H1 (cell line): ENCODE measurements around the gene PHKG2. TPM values are rescaled to one million over a fixed set of nuclear protein-coding genes. Genes with fewer than 3 reads are reported as not detected.

Experiments
- JUN ChIP-seq: IDR thresholded peaks from 2 replicates; pipeline ENCODE4 v1.6.1; 2011; ENCODE audit warnings: low read depth, mild to moderate bottlenecking, improper control_type of control experiment, low read length
- JUND ChIP-seq: IDR thresholded peaks from 2 replicates; pipeline ENCODE4 v1.6.1; 2011; ENCODE audit warnings: mild to moderate bottlenecking, improper control_type of control experiment, low read length
- KDM1A ChIP-seq: fragments of 200-600, 300-600 bp; sonication (generic); IDR thresholded peaks from 2 replicates; pipeline ENCODE4 v1.7.1; 2016; ENCODE audit warnings: mild to moderate bottlenecking, low read length, borderline replicate concordance
- PHF8 ChIP-seq: fragments of 200-600 bp; sonication (generic); conservative IDR thresholded peaks from 2 replicates; pipeline ENCODE4 v1.7.1; 2012; ENCODE audit warnings: low read depth, mild to moderate bottlenecking, inconsistent platforms, low read length, moderate library complexity
- RBBP5 ChIP-seq: IDR thresholded peaks from 2 replicates; pipeline ENCODE4 v1.7.1; 2012; ENCODE audit warnings: low read depth, mild to moderate bottlenecking, inconsistent platforms, low read length, moderate library complexity, borderline replicate concordance
- RFX5 ChIP-seq: IDR thresholded peaks from 2 replicates; pipeline ENCODE4 v1.6.1; 2011; ENCODE audit warnings: low read depth, low read length, improper control_type of control experiment, borderline replicate concordance
- RNF2 ChIP-seq: fragments of 200-900, 300-1000 bp; sonication (generic); IDR thresholded peaks from 2 replicates; pipeline ENCODE4 v1.7.1; 2016; ENCODE audit warnings: borderline replicate concordance, low read depth, mild to moderate bottlenecking, antibody characterized with exemption, low read length; ENCODE audit not compliant: poor library complexity, severe bottlenecking; ENCODE audit errors: missing control alignments
- RXRA ChIP-seq: IDR thresholded peaks from 2 replicates; pipeline ENCODE4 v1.6.1; 2011; ENCODE audit warnings: low read depth, mild to moderate bottlenecking, low read length, moderate library complexity; ENCODE audit not compliant: insufficient read depth
- SP2 ChIP-seq: IDR thresholded peaks from 2 replicates; pipeline ENCODE4 v1.6.1; 2012; ENCODE audit warnings: mild to moderate bottlenecking, low read length, inconsistent platforms
- TCF12 ChIP-seq: IDR thresholded peaks from 2 replicates; pipeline ENCODE4 v1.6.1; 2011; ENCODE audit warnings: low read depth, mild to moderate bottlenecking, low read length
- polyA plus RNA-seq, 7 experiments: library from polyadenylated mRNA; depleted of rRNA in 3 of 7; stranded (reverse) in 5 of 7; unstranded in 2 of 7; fragments of >200 nt in 5 of 7; fragments of 200-250 nt in 2 of 7; gene quantifications; 1 replicate in 5 of 7; 2 replicates in 1 of 7; 4 replicates in 1 of 7; pipeline versions ENCODE4 v1.2.1 to v1.2.3, GENCODE V29; 2011 to 2013; ENCODE audit warnings: missing spikeins in 2 of 7, mixed read lengths in 2 of 7
- total RNA-seq: library from RNA; stranded (reverse); fragmentation: NEBNext Ultra II Directional; extraction: Animal tissue kit (Norgen Biotek cat#: 25700); gene quantifications from 2 replicates; pipeline ENCODE4 v1.2.1, GENCODE V29; 2021
- TF ChIP-seq, protein P1 (sequence below): IDR thresholded peaks from 2 replicates; pipeline ENCODE4 v1.6.1; 2011; ENCODE audit warnings: low read depth, mild to moderate bottlenecking, low read length; ENCODE audit not compliant: insufficient read depth
- TF ChIP-seq, protein P2 (sequence below): IDR thresholded peaks from 2 replicates; pipeline ENCODE4 v1.6.1; 2012; ENCODE audit warnings: inconsistent platforms

PHKG2 gene
- total and polyA plus RNA-seq, 2 of the 8 experiments (the other 6 are each of a cell fraction or from before 2014, with no cell fraction given), result 36.0 to 53.4 TPM

DNA sequence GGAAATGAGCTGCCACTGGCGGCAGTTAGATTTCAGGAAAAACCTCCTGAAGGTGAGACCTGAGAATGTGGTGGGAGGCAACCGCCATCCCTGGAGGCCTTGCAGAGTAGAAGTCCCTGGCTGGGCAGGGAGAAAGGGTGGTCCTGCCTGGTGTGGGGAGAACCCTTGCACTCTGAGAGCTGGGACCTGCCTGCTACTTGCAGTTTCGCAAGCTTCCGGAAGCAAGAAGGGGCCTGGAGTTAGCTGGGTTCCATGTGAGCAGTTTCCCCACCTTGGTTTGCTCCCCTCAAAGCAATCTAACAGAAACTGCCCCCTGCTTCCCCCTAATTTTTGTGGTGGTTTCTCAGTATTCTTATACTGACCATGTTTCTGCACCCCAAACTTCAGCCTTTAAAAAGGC lies 32.3 kb downstream of the PHKG2 start (continued):
- no peak for TF ChIP-seq KDM1A
- TF ChIP-seq RXRA, result no peak
- TF ChIP-seq, protein P1, sequence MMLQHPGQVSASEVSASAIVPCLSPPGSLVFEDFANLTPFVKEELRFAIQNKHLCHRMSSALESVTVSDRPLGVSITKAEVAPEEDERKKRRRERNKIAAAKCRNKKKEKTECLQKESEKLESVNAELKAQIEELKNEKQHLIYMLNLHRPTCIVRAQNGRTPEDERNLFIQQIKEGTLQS, result no peak
- no peak for TF ChIP-seq TCF12
- TF ChIP-seq RNF2, result no peak
- no peak for TF ChIP-seq RBBP5
- TF ChIP-seq PHF8, result no peak
- no peak for TF ChIP-seq JUND
- no peak for TF ChIP-seq JUN
- TF ChIP-seq SP2, result no peak
- no peak for TF ChIP-seq RFX5
- TF ChIP-seq, protein P2, sequence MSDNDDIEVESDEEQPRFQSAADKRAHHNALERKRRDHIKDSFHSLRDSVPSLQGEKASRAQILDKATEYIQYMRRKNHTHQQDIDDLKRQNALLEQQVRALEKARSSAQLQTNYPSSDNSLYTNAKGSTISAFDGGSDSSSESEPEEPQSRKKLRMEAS, result no peak
